GM19324 (cell line): ENCODE data around the gene MS4A1.
"Not testable (repeated sequence)": the region's sequence is repeated elsewhere in the genome, so short reads cannot be mapped to it uniquely, and the experiment has no call there.

ENCODE experiments used
- ATAC-seq: cut with Tn5 transposase; IDR thresholded peaks from one replicate; pipeline ENCODE4 v1.9.1; 2021; ENCODE audit warnings: mild to moderate bottlenecking, moderate library complexity; ENCODE audit not compliant: unreplicated experiment, low FRiP score

MS4A1 gene

DNA sequence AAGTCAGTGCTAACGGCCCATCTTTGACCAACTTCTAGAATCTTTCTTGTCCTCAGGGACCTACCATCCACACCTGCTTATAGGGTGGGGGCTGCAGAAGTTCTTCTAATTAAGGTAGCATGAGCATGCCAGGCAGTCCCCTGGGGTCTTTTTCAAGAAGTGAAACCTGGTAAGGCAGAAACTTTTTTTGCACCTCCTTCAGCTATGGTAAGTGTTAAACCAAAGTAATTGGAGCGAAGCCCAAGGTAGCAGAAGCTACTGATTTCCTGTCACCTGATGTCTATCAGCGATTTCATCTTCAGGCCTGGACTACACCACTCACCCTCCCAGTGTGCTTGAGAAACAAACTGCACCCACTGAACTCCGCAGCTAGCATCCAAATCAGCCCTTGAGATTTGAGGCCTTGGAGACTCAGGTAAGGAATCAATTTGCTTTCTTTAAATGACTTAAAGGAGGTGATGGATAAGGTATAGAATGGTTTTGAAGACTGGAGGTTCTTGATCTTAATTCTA is at the start of gene MS4A1:
MS4A1 (plus strand) TSS at position 317 of the 512 bp plus-strand sequence. CDS start 6,528 bp downstream, outside the sequence.
- ATAC-seq, result peak; percentile 92

DNA sequence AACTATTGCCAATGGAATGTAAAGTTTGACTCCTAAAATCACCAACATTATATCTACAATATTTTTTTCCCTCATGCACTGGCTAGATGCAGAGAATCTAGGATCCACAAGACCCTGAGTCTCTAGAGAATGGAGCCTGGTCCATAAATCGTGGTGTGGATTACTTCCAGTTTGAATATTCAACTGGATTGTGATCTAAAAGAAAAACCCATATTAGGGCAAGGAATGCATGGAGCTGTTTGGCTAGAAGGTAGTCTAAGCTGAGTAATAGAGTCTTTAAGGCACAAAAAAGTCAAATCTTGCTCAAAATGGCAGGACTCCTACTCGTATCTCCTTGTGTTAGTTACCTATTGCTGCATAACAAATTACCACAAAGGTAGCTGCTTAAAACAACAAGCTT is 35.6 kb upstream of the MS4A1 start:
- no peak for ATAC-seq

DNA sequence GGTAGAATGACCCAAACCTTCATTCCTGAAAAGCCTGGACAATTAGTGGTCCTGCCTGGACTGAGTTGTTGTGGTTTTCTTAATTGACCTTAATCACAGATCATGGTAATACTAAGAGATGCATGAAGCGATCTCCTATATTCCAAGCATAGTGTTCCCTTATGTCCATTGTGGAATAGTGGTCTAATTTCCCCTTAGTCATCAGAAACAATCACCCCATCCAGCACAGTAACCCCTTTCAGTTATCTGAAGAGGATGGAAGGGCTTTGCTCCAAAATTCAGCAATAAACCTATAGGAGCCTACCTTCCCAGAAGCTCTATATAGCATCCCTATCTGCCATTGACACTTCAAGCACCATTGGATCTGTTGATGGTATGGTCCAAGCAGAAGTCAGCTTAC is 33.0 kb upstream of the MS4A1 start:
- no peak for ATAC-seq

DNA sequence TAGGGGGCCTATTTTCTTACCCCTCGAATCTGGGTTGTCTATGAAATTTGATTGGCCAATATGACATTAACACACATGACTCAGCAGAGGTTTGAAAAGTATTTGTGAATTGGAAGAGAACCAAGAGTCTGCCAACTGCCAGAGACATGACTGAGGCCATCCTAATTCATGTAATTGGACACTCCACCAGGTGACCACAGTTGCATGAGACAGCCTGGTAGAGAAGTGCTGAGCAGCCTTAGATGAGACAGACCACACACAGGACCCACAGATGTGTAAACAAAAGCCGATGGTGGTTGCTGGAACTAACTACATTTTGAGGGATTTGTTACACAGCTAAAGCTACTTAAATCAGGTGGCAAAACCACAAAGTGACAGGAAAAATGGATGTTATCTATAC is 27.1 kb upstream of the MS4A1 start:
- ATAC-seq, result no peak

DNA sequence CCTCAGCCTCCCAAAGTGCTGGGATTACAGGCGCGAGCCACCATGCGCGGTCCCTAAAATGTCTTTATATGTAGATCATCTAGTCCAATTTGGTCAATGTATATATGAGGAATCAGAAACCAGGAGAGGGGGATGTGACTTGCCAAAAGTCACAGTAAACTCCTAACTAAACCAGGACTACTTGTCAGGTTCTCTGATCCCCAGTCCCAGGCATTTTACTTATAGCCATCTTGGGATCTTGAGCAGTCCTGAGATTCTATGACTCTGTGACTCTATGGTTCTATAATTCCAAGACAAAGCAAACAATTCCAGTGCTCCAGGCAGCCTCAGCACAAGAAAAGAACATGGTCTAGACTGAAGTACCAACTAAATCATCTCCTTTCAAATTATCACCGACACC is 26.4 kb upstream of the MS4A1 start, which contains the start of gene MS4A5:
MS4A5 (plus strand) TSS at position 301 of the 400 bp plus-strand sequence. CDS start 103 bp downstream, outside the sequence.
- ATAC-seq, result no peak

DNA sequence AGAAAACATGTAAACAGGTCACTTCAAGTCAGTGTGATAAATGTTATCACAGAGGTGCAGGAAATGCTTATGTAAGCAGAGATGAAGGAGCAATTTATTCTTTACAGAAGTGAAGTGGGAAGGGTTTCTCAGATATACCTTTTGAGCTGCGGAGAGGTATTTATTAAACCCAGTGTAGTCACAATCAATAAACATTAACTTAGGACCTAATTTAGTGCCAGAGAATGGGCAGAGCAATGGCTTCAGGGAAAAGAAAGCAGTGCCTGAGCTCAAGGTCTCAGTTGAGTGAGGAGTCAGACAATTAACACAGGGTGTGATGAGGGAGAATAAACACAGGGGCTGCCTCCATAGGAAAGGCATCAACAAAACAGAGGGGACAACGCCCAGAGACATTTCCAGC is 24.4 kb upstream of the MS4A1 start:
- ATAC-seq, result no peak

DNA sequence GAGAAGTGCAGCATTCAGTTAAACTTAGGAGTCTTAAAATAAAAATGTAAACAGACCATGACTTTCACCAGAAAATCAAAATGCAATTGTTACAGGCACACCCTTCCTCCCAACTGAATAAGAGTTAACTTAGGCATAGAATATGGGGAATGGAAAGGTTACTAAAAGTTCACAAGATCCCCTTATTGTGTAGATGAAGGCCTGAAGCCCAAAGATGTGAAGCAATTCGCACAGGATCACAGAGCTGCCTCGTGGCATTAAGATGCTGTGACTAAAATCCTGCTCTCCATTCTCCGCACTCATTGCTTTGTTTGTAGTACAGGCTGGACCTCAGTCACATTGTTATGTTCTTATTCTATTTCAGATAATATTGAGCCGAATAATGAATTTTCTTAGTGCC is 22.2 kb upstream of the MS4A1 start:
- no peak for ATAC-seq

DNA sequence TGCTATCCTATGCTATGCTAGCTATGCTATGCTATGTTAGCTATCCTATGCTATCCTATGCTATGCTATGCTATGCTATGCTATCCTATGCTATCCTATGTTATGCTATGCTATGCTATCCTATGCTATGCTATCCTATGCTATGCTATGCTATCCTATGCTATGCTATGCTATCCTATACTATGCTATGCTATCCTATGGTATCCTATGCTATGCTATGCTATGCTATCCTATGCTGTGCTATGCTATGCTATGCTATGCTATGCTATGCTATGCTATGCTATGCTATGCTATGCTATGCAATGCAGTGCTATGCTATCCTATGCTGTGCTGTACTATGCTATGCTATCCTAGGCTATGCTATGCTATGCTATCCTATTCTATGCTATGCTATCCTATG is 8.6 kb upstream of the MS4A1 start:
- no peak for ATAC-seq

DNA sequence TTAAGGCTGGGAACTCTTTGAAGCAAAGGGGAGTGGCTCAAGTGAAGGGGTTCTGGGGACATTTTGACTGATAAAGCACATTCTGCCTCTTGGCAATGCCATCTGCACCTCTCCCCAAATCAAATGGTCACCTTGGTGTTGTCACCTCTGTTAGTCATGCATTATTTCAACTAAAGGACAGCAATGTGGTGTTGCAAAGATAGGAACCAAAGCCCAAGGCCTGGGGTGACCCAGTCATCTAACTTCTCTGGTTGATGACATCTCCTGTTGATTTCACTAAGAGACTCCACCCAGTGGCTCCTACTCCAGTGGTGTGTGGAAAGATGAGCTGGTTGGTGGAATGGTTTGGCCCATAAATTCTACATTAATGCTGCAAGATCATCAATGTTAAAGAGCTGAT is 7.8 kb upstream of the MS4A1 start:
- ATAC-seq, result no peak

DNA sequence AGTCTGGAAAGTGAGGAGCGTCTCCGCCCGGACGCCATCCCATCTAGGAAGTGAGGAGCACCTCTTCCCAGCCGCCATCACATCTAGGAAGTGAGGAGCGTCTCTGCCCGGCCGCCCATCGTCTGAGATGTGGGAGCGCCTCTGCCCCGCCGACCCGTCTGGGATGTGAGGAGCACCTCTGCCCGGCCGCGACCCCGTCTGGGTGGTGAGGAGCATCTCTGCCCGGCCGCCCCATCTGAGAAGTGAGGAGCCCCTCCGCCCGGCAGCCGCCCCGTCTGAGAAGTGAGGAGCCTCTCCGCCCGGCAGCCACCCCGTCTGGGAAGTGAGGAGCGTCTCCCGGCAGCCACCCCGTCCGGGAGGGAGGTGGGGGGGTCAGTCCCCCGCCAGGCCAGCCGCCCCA is 4.5 kb upstream of the MS4A1 start:
- ATAC-seq, result not testable (repeated sequence)

DNA sequence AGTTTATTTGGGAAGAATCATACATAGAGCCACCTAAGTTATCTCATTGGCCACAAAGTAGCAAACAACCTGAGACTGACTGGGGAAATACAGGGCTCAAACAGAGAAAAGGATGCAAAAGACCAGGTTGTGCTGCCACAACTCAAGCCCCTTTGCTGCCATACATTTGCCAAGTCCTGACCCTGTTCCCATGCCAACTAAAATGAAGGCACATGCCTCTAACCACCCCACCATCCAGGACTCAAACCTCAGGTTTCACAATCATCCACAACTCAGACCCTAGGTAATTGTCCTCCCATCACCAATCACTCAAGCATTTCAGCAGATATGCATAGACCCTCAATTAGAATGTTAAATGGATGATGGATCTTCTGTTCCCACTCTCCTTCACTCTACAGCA is 1.4 kb upstream of the MS4A1 start:
- no peak for ATAC-seq

DNA sequence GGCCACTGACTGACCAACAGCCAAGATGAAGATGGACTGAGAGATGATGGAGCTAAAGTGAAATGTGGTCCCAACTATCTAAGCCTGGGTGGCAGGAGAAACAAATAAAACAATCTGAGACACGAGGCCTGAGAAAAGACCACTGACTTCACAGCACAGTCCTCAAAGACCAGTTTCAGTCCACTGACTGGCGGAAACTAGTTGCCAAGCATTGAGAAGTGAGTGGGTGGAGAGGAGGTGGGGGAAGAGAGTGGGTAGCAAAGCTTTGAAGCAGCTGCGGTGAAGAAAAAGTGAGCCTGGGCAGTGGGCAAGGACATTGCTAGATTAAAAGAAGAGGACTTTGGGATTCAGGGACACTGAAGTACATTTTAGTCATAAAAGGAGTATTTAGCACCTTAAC is 1.9 kb downstream of the MS4A1 start:
- peak; percentile 42 for ATAC-seq

DNA sequence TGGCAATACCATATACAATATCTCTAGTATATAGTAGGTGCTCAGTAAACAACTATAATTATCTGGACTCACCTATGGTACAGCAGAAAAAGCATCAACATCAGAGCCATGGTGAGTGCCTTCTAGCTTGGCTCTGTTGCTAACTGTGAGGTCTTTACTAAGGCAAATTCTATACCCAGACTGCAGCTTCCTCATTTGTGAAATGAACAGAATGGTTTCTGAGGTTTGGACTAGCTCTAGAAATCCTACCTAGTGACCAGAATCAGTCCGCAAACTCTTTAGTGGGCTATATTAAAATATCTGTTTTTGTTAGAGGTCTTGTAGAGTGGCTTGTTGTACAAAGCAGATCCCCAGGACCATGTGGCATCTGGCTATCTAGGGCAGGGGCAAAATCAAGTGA is 3.7 kb downstream of the MS4A1 start:
- no peak for ATAC-seq

DNA sequence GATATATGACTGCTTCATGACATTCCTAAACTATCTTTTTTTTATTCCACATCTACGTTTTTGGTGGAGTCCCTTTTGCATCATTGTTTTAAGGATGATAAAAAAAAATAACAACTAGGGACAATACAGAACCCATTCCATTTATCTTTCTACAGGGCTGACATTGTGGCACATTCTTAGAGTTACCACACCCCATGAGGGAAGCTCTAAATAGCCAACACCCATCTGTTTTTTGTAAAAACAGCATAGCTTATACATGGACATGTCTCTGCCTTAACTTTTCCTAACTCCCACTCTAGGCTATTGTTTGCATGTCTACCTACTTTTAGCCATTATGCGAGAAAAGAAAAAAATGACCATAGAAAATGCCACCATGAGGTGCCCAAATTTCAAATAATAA is 13.2 kb downstream of the MS4A1 start:
- no peak for ATAC-seq

DNA sequence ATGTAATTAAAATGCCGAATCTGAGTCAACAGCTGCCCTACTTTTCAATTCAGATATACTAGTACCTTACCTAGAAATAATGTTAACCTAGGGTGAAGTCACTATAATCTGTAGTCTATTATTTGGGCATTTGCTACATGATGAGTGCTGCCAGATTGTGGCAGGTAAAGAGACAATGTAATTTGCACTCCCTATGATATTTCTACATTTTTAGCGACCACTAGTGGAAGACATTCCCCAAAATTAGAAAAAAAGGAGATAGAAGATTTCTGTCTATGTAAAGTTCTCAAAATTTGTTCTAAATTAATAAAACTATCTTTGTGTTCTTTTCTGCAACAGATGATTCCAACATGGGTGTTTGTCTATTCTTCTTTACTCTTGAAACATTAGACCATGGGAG is 14.1 kb downstream of the MS4A1 start:
- no peak for ATAC-seq

DNA sequence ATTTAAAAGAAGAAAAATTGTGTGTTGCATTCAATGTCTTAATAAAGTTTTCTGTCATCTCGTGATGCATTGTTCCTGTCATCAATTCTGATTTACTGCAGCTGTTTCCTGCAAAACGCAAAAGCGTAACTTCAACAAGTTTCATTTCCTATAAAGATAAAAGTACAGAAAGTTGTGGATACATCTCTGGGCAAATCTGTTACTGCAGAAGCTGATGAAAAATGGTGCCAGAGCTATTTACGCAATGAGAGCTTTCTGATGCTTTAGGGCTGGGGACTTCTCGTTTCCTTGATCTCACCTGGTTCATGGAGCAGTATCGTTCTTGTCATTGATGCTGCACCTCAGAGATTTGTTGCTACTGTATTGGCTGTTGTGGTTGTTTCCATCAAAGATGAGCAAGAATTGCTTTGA is 21.4 kb downstream of the MS4A1 start:
- no peak for ATAC-seq

DNA sequence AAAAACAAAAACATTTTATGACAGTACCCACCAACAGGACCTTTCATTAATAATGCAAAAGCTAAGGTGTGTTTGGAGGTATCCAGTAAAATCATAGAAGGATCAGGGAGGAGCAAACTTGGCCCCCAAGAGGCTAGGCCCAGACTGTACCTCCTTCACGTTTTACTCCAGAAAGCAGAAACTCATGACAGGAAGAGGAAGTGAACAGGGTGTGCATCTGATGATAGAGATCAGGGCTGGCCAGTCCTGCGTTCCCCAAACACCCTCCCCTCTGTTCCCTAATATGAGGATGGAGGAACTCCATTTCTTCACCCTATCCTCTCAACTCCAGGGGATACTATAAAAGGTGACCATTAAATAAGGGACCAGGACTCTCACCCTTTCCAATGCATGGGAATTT is 26.7 kb downstream of the MS4A1 start:
- no peak for ATAC-seq

DNA sequence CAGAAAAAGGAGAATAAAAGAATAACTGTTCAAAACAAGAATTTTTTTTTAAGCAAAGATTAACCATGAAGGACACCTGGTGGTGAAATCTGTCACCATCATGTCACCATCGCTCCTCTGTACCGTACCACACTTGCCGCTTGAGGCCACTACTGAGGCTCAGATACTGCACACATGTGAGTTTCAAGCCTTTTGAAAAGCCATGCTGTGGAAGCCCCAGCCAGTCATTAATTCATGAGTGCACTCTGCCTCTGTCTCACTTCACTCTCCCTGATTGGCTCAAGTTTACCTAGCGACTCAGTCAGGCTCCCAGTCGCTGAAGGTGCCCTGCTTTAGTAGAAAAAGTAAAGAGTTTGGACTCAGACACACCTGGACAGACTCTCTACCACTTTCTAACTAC is 30.3 kb downstream of the MS4A1 start:
- peak; percentile 95 for ATAC-seq

DNA sequence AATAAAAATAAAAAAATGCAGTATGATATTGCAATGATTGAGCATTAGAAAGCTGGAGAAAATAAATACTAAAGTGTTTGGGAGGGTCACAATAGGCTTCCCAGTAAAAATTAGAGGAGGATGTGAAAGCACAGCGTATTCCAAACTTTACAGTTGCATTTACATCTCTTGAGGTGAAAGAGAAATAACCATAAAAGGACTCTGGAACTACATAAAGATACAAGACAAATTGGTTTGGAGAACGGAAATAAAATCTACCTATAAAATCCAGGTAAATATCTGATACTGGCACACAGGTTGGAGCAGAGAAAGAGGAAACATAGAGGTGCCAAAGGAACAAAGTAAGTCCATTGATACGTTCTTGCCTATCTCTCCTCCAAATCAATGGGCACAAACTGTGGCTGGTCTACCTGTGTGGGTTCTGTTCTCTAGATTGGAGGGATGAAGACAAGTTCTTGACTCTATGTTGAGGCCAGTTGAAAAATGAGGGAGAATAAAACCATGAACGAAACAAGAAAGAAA is 36.9 kb downstream of the MS4A1 start, which contains the start of gene MS4A12:
MS4A12 (plus strand) TSS at position 291 of the 522 bp plus-strand sequence. CDS start 4,541 bp downstream, outside the sequence.
- ATAC-seq, result no peak

DNA sequence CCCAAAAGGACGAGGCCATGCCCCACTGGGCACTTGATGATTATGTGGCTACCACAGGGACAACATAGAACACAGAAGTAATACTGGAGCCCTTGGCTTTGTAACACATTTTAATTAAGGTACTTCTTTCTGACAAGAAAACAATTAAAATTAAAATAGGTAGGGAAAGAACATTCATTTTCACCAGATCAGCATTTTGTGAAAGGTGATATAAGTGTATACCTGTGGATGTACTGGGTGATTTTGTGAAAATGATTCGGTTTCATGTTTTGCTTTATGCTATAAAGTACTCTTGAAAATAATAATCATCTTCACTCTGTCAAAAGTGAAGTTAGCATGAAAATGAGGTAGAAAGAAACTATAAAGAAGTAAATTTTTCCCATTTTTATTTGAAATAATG is 37.8 kb downstream of the MS4A1 start:
- no peak for ATAC-seq

DNA sequence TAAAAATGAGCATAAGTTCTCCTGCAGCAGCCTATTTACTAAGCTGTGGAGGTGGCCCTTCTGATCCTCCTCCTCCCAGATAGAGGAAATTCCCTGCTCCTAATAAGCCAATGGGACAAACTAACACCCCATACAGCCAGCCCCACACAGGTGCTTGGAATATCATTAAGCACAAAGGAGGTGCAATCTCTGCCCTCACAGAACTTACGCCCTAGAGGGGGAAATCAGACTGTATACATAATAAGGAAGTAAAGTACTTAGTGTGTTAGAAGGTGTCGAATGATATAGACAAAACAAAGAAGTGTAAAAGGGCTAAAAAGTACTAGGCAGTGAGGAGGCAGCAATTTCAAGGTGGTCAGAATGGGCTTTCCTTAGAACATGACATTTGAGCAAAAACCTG is 42.8 kb downstream of the MS4A1 start:
- no peak for ATAC-seq

DNA sequence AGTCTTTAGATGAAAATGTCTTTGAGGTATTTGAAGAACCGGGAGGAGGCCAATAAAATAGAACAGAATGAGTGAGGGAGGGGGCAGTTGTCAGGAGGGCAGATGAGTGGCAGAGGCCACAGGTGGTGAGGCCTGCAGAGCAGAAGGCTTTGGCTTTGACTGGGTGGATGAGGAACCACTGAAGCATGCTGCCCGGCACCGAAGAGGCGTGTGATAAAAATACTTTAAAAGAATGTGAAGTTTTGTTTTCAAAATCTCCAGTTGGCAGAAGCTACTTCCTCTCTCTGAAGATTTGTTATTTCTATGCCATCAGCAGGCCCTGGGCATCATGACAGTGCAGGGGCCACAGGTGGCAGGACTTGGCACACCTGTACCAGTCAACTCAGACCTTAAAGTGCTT is 43.2 kb downstream of the MS4A1 start:
- ATAC-seq, result peak; percentile 93
